Neuronal stem cell (in vitro differentiated cells): ENCODE data around the gene FHIT.

Experiments used
- DNase-seq: peaks from one replicate; pipeline ENCODE4 v3.0.0-alpha.2; 2013; ENCODE audit warnings: low spot score
- H2AFZ ChIP-seq: one replicate; pipeline ENCODE4 v1.6.1; 2013; ENCODE audit warnings: mild to moderate bottlenecking, low read length, inconsistent platforms
- H2AK5ac ChIP-seq: 2 replicates; pipeline ENCODE4 v1.6.1; 2013; ENCODE audit warnings: low read depth, mild to moderate bottlenecking, inconsistent platforms, low read length, moderate library complexity, mixed read lengths
- H2BK120ac ChIP-seq: 2 replicates; pipeline ENCODE4 v1.6.1; 2013; ENCODE audit warnings: low read depth, mild to moderate bottlenecking, inconsistent platforms, low read length, moderate library complexity, mixed read lengths
- H2BK12ac ChIP-seq: one replicate; pipeline ENCODE4 v1.6.1; 2013; ENCODE audit warnings: low read length, inconsistent platforms
- H2BK15ac ChIP-seq: 2 replicates; pipeline ENCODE4 v1.6.1; 2013; ENCODE audit warnings: mild to moderate bottlenecking, low read length, inconsistent platforms, mixed read lengths
- H2BK5ac ChIP-seq: one replicate; pipeline ENCODE4 v1.6.1; 2013; ENCODE audit warnings: inconsistent platforms, mild to moderate bottlenecking, low read length, moderate library complexity
- H3K14ac ChIP-seq: one replicate; pipeline ENCODE4 v1.6.1; 2013; ENCODE audit warnings: low read length, inconsistent platforms
- H3K18ac ChIP-seq: 2 replicates; pipeline ENCODE4 v1.6.1; 2013; ENCODE audit warnings: low read length, inconsistent platforms
- H3K23ac ChIP-seq: 2 replicates; pipeline ENCODE4 v1.6.1; 2013; ENCODE audit warnings: low read depth, mild to moderate bottlenecking, mixed read lengths, low read length, inconsistent platforms; ENCODE audit not compliant: poor library complexity
- H3K27ac ChIP-seq: replicated peaks from 3 replicates; pipeline ENCODE4 v1.5.1; 2013; ENCODE audit warnings: low read length, inconsistent platforms
- H3K27me3 ChIP-seq, 3 experiments: 2 replicates each; pipeline ENCODE4 v1.6.1; 2013; ENCODE audit warnings: low read length in 3 of 3, mild to moderate bottlenecking in 2 of 3, inconsistent platforms in 1 of 3, low read depth in 1 of 3, mixed read lengths in 1 of 3, moderate library complexity in 1 of 3; ENCODE audit not compliant: control insufficient read depth in 3 of 3, insufficient read depth in 3 of 3
- H3K36me3 ChIP-seq, 2 donors: replicated peaks in 1 of 2; 2 replicates each; pipeline ENCODE4 v1.6.1; 2013; ENCODE audit warnings: low read length in 2 of 2; ENCODE audit not compliant: control insufficient read depth in 2 of 2, insufficient read depth in 2 of 2
- H3K4ac ChIP-seq: 2 replicates; pipeline ENCODE4 v1.6.1; 2013; ENCODE audit warnings: inconsistent platforms, mild to moderate bottlenecking, low read length, moderate library complexity
- H3K4me1 ChIP-seq, 2 donors: 1 replicate in 1 of 2; 2 replicates in 1 of 2; pipeline ENCODE4 v1.6.1; 2013; ENCODE audit warnings: low read length in 2 of 2, low read depth in 1 of 2; ENCODE audit not compliant: control insufficient read depth in 2 of 2, insufficient read depth in 1 of 2
- H3K4me2 ChIP-seq: one replicate; pipeline ENCODE4 v1.6.1; 2013; ENCODE audit warnings: mild to moderate bottlenecking, low read length, inconsistent platforms; ENCODE audit not compliant: insufficient read depth, poor library complexity, severe bottlenecking
- H3K4me3 ChIP-seq, 2 donors: 2 replicates each; pipeline ENCODE4 v1.5.1; 2013; ENCODE audit warnings: low read length in 2 of 2, mild to moderate bottlenecking in 2 of 2, inconsistent platforms in 1 of 2, moderate library complexity in 1 of 2
- H3K79me1 ChIP-seq: one replicate; pipeline ENCODE4 v1.6.1; 2013; ENCODE audit warnings: low read depth, mild to moderate bottlenecking, inconsistent platforms, low read length, moderate library complexity
- H3K9ac ChIP-seq: one replicate; pipeline ENCODE4 v1.6.1; 2013; ENCODE audit warnings: mild to moderate bottlenecking, low read depth, low read length, inconsistent platforms; ENCODE audit not compliant: poor library complexity
- H3K9me3 ChIP-seq, 2 donors: replicated peaks in 1 of 2; 2 replicates each; pipeline versions ENCODE3 to v1.6.1; 2013; ENCODE audit warnings: low read length in 2 of 2, mild to moderate bottlenecking in 2 of 2, inconsistent platforms in 1 of 2, low read depth in 1 of 2, mixed read lengths in 1 of 2, moderate library complexity in 1 of 2; ENCODE audit not compliant: control insufficient read depth in 2 of 2, insufficient read depth in 1 of 2
- H4K8ac ChIP-seq: one replicate; pipeline ENCODE4 v1.6.1; 2013; ENCODE audit warnings: low read depth, mild to moderate bottlenecking, inconsistent platforms, low read length, moderate library complexity
- H4K91ac ChIP-seq: one replicate; pipeline ENCODE4 v1.6.1; 2013; ENCODE audit warnings: low read length, low read depth, mild to moderate bottlenecking, inconsistent platforms; ENCODE audit not compliant: poor library complexity
- WGBS, 2 donors: extraction: QIAGEN DNeasy Blood & Tissue Kit; methylation state at CpG; one replicate each; pipeline ENCODE4 v1.1.7; 2013; ENCODE audit warnings: missing lambda C conversion rate in 2 of 2, mixed read lengths in 1 of 2; ENCODE audit not compliant: insufficient read length in 2 of 2, insufficient replicate concordance in 1 of 2; ENCODE audit errors: extremely low coverage in 2 of 2; 5-methylcytosine and 5-hydroxymethylcytosine counted together

The FHIT gene

GRCh38 chr3:60448696-60449095 is 802.6 kb downstream of the FHIT start:
- no peaks in the 10 kb centered on the region for H3K36me3 ChIP-seq
- no peak overlapping the region for H2BK5ac ChIP-seq
- no peak overlapping the region for H3K14ac ChIP-seq
- no peak overlapping the region for H3K4me2 ChIP-seq
- H3K23ac ChIP-seq: no peak overlapping the region
- no CpG with 5 or more reads among the region's 3 CpGs for WGBS, 2 donors
- H3K9ac ChIP-seq: no peak overlapping the region
- no peak overlapping the region for H3K4me3 ChIP-seq
- H3K27me3 ChIP-seq: no peaks in the 10 kb centered on the region
- H4K8ac ChIP-seq: no peak overlapping the region
- no peak overlapping the region for H2AK5ac ChIP-seq
- H3K27ac ChIP-seq: no peak overlapping the region
- no peak for DNase-seq
- no peaks in the 10 kb centered on the region for H3K9me3 ChIP-seq
- H4K91ac ChIP-seq: no peak overlapping the region
- no peak overlapping the region for H2AFZ ChIP-seq
- no peaks in the 10 kb centered on the region for H3K79me1 ChIP-seq
- no peak overlapping the region for H3K4ac ChIP-seq
- no peaks in the 10 kb centered on the region for H3K4me1 ChIP-seq
- H2BK120ac ChIP-seq: no peak overlapping the region
- no peak overlapping the region for H2BK12ac ChIP-seq
- no peak overlapping the region for H2BK15ac ChIP-seq
- H3K18ac ChIP-seq: no peak overlapping the region

GRCh38 chr3:60445446-60445845 is 805.8 kb downstream of the FHIT start:
- H2AK5ac ChIP-seq: no peak overlapping the region
- no peaks in the 10 kb centered on the region for H3K36me3 ChIP-seq
- no peak overlapping the region for H4K8ac ChIP-seq
- H3K4me2 ChIP-seq: no peak overlapping the region
- no peak overlapping the region for H2AFZ ChIP-seq
- H3K18ac ChIP-seq: no peak overlapping the region
- H3K4me3 ChIP-seq: no peak overlapping the region
- DNase-seq: no peak
- H3K9me3 ChIP-seq: no peaks in the 10 kb centered on the region
- H3K9ac ChIP-seq: no peak overlapping the region
- H2BK15ac ChIP-seq: no peak overlapping the region
- H3K4ac ChIP-seq: no peak overlapping the region
- H2BK120ac ChIP-seq: no peak overlapping the region
- no peaks in the 10 kb centered on the region for H3K79me1 ChIP-seq
- no peak overlapping the region for H2BK12ac ChIP-seq
- no peaks in the 10 kb centered on the region for H3K27me3 ChIP-seq
- no peak overlapping the region for H3K27ac ChIP-seq
- H3K14ac ChIP-seq: no peak overlapping the region
- H4K91ac ChIP-seq: no peak overlapping the region
- H3K23ac ChIP-seq: no peak overlapping the region
- no CpG with 5 or more reads among the region's 3 CpGs for WGBS, 2 donors
- H3K4me1 ChIP-seq: no peaks in the 10 kb centered on the region
- H2BK5ac ChIP-seq: no peak overlapping the region

GRCh38 chr3:60444898-60445437 is 806.3 kb downstream of the FHIT start:
- Histone ChIP-seq H3K9ac (no peak overlapping the region), H2BK5ac (no peak overlapping the region), H3K9me3 (no peaks in the 10 kb centered on the region), H3K18ac (no peak overlapping the region), H3K4ac (no peak overlapping the region), H3K79me1 (no peaks in the 10 kb centered on the region), H3K14ac (no peak overlapping the region), H4K8ac (no peak overlapping the region), H3K4me2 (no peak overlapping the region), H4K91ac (no peak overlapping the region), H3K36me3 (no peaks in the 10 kb centered on the region), H2BK15ac (no peak overlapping the region), H2BK120ac (no peak overlapping the region), H3K4me3 (no peak overlapping the region), H3K27me3 (no peaks in the 10 kb centered on the region), H2AK5ac (no peak overlapping the region), H3K23ac (no peak overlapping the region), H2BK12ac (no peak overlapping the region), H2AFZ (no peak overlapping the region), H3K4me1 (no peaks in the 10 kb centered on the region), H3K27ac (no peak overlapping the region)
- DNase-seq: no peak
- WGBS, 2 donors: no CpG with 5 or more reads among the region's 5 CpGs

GRCh38 chr3:60440869-60441268 is 810.4 kb downstream of the FHIT start:
- WGBS, 2 donors: no CpG with 5 or more reads among the region's 2 CpGs
- H3K23ac ChIP-seq: no peak overlapping the region
- H3K36me3 ChIP-seq: no peaks in the 10 kb centered on the region

More at GRCh38 chr3:60440869-60441268, 810.4 kb downstream of the FHIT start:
- H2BK120ac ChIP-seq: no peak overlapping the region
- no peak overlapping the region for H3K4me3 ChIP-seq
- no peak for DNase-seq
- H3K4ac ChIP-seq: no peak overlapping the region
- H2AK5ac ChIP-seq: no peak overlapping the region
- no peak overlapping the region for H2BK12ac ChIP-seq
- H2BK5ac ChIP-seq: no peak overlapping the region
- no peak overlapping the region for H2AFZ ChIP-seq
- no peak overlapping the region for H3K27ac ChIP-seq
- no peak overlapping the region for H3K4me2 ChIP-seq
- no peak overlapping the region for H2BK15ac ChIP-seq
- H3K18ac ChIP-seq: no peak overlapping the region
- no peak overlapping the region for H3K14ac ChIP-seq
- H3K79me1 ChIP-seq: no peaks in the 10 kb centered on the region
- no peaks in the 10 kb centered on the region for H3K4me1 ChIP-seq
- no peak overlapping the region for H4K8ac ChIP-seq
- no peaks in the 10 kb centered on the region for H3K27me3 ChIP-seq
- H3K9me3 ChIP-seq: no peaks in the 10 kb centered on the region
- no peak overlapping the region for H4K91ac ChIP-seq
- no peak overlapping the region for H3K9ac ChIP-seq
